Measurements from ENCODE around the gene ZNF827. TPM values are rescaled to one million over a fixed set of nuclear protein-coding genes. Genes with fewer than 3 reads are reported as not detected.
A peak's percentile ranks its signal among the peaks of the same experiment; 100 is the strongest.

ZNF827 gene
- polyA plus RNA-seq, 1 experiment = 15.1 TPM

GRCh38 chr4:145868637-145869409 lies 69.8 kb downstream of the ZNF827 start:
- ChIA-PET CTCF (interaction anchor here (0.9 to 1.9 kb wide), 6 partner anchors 17 to 136 kb away, joined by 3 to 6 read pairs (median 3); no protein-coding TSS in a partner anchor), POLR2A (no interaction called here)
- H3K27me3 ChIP-seq (ENCODE audit: control insufficient read depth, insufficient read depth, low read length) = no peaks in the 10 kb centered on the region
- TF ChIP-seq, protein P1, sequence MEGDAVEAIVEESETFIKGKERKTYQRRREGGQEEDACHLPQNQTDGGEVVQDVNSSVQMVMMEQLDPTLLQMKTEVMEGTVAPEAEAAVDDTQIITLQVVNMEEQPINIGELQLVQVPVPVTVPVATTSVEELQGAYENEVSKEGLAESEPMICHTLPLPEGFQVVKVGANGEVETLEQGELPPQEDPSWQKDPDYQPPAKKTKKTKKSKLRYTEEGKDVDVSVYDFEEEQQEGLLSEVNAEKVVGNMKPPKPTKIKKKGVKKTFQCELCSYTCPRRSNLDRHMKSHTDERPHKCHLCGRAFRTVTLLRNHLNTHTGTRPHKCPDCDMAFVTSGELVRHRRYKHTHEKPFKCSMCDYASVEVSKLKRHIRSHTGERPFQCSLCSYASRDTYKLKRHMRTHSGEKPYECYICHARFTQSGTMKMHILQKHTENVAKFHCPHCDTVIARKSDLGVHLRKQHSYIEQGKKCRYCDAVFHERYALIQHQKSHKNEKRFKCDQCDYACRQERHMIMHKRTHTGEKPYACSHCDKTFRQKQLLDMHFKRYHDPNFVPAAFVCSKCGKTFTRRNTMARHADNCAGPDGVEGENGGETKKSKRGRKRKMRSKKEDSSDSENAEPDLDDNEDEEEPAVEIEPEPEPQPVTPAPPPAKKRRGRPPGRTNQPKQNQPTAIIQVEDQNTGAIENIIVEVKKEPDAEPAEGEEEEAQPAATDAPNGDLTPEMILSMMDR (IDR thresholded peaks at IDR 0.05; ENCODE audit: insufficient read depth, low read depth, low read length) = peak; percentile 11; the same call in 1 of the 2 replicates
- H3K36me3 ChIP-seq (ENCODE audit: control insufficient read depth, insufficient read depth, low read length) = no peaks in the 10 kb centered on the region
- no peak overlapping the region for H3K4me3 ChIP-seq (ENCODE audit: low read depth, low read length)
- no peak for DNase-seq (ENCODE audit: low read depth)

- H3K36me3 ChIP-seq (ENCODE audit: control insufficient read depth, insufficient read depth, low read length) = no peaks in the 10 kb centered on the region
- POLR2A ChIA-PET = no interaction called here
- TF ChIP-seq, protein P1 (IDR thresholded peaks at IDR 0.05; ENCODE audit: insufficient read depth, low read depth, low read length) = no peak
- DNase-seq (ENCODE audit: low read depth) = no peak
- H3K27me3 ChIP-seq (ENCODE audit: control insufficient read depth, insufficient read depth, low read length) = no peaks in the 10 kb centered on the region
- CTCF ChIA-PET = interaction anchor here (0.6 to 1.3 kb wide), 2 partner anchors 19 to 21 kb away, joined by 3 to 4 read pairs; no protein-coding TSS in a partner anchor
- H3K4me3 ChIP-seq (ENCODE audit: low read depth, low read length) = no peak overlapping the region
Measured at GRCh38 chr4:145867406-145867805, 71.2 kb downstream of the ZNF827 start.

DNA sequence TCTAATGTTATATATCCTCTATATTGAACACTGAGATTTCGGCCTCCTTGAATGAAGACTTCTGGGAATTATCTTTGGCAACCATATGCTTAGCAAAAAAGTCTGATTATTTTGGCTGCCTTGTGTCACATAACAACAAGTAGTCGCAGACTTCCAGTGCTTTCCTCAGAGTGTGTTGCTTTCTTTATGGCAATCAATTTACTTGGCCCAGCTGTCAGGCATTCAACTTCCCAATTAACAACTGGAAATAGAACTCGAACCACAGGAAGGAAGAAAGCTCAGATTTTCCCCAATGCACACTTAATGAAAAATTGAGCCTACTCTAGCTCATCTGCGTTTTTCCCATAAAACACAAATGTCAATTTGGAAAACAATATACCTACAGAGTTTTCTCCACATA lies 71.6 kb downstream of the ZNF827 start:
- no peaks in the 10 kb centered on the region for H3K36me3 ChIP-seq (ENCODE audit: control insufficient read depth, insufficient read depth, low read length)
- ChIA-PET CTCF (interaction anchor here (0.6 to 1.3 kb wide), 2 partner anchors 18 to 21 kb away, joined by 3 to 4 read pairs; no protein-coding TSS in a partner anchor), POLR2A (no interaction called here)
- TF ChIP-seq, protein P1 (IDR thresholded peaks at IDR 0.05; ENCODE audit: insufficient read depth, low read depth, low read length) = no peak
- no peak for DNase-seq (ENCODE audit: low read depth)
- no peak overlapping the region for H3K4me3 ChIP-seq (ENCODE audit: low read depth, low read length)
- H3K27me3 ChIP-seq (ENCODE audit: control insufficient read depth, insufficient read depth, low read length) = no peaks in the 10 kb centered on the region

DNA sequence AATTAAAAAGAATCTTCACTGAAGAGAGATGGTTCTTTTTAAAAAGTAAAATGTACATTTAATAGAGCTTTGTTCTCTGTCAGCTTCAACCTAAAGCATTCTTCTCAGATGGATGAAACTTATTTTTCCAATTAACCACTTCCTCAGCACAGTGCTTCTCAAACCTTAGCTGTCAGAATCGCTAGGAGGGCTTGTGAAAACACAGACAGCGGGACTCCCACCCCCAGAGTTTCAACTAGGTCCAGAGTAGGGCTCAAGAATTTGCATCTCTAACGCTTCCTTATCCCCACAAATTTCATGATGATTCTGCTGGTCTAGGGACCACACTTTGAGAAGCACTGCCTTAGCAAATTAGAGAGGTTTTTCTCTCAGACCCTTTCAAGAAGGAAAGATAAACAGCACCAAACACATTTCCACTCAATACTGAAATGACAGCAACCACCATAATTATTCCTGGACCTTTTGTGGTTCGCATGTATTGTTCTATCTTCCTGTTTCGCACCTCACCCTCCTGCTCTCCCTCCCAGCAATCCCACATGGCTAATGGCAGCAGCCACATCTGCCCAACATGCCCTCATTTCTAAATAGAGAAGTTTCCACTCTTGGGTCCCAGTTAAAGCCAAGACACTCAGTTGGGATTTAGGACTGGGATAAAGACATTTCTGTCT lies 73.2 kb downstream of the ZNF827 start:
- ChIA-PET CTCF (interaction anchor here (0.6 kb wide), 1 partner anchor 10 kb away, joined by 3 read pairs; no protein-coding TSS in a partner anchor), POLR2A (no interaction called here)

More for the DNA sequence above, 73.2 kb downstream of the ZNF827 start:
- no peak overlapping the region for H3K4me3 ChIP-seq (ENCODE audit: low read depth, low read length)
- H3K27me3 ChIP-seq (ENCODE audit: control insufficient read depth, insufficient read depth, low read length) = no peaks in the 10 kb centered on the region
- no peak for DNase-seq (ENCODE audit: low read depth)
- TF ChIP-seq, protein P1 (IDR thresholded peaks at IDR 0.05; ENCODE audit: insufficient read depth, low read depth, low read length) = no peak
- H3K36me3 ChIP-seq (ENCODE audit: control insufficient read depth, insufficient read depth, low read length) = no peaks in the 10 kb centered on the region
